Mesodermal cell (in vitro differentiated cells): ENCODE results near the gene CADM1.

Source experiments
- H3K27ac ChIP-seq: 2 replicates; pipeline ENCODE4 v1.7.0; 2013; ENCODE audit warnings: mild to moderate bottlenecking, low read depth, low read length, moderate library complexity; ENCODE audit not compliant: severe bottlenecking
- H3K36me3 ChIP-seq: 2 replicates; pipeline ENCODE4 v1.7.1; 2013; ENCODE audit warnings: mild to moderate bottlenecking, low read length, moderate library complexity; ENCODE audit not compliant: control insufficient read depth, insufficient read depth
- H3K4me1 ChIP-seq: one replicate; pipeline ENCODE4 v1.7.1; 2013; ENCODE audit warnings: mild to moderate bottlenecking, low read length; ENCODE audit not compliant: insufficient read depth, control insufficient read depth, poor library complexity, severe bottlenecking
- H3K4me3 ChIP-seq: 2 replicates; pipeline ENCODE4 v1.7.0; 2013; ENCODE audit warnings: low read length, control low read depth, mild to moderate bottlenecking; ENCODE audit not compliant: insufficient read depth, poor library complexity, severe bottlenecking; ENCODE audit errors: extremely low read depth
- H3K9me3 ChIP-seq: 2 replicates; pipeline ENCODE4 v1.7.1; 2013; ENCODE audit warnings: mild to moderate bottlenecking, low read length, moderate library complexity; ENCODE audit not compliant: control insufficient read depth
- WGBS, 2 experiments: methylation state at CpG; one replicate each; pipeline ENCODE4 v1.1.5; 2013; ENCODE audit warnings: missing lambda C conversion rate in 2 of 2; ENCODE audit not compliant: insufficient coverage in 2 of 2; 5-methylcytosine and 5-hydroxymethylcytosine counted together

Gene CADM1

GRCh38 chr11:115302946-115303703 is 201.1 kb downstream of the CADM1 start:
- Histone ChIP-seq H3K9me3 (no peaks in the 10 kb centered on the region), H3K27ac (no peak overlapping the region), H3K4me3 (no peak overlapping the region), H3K36me3 (no peaks in the 10 kb centered on the region), H3K4me1 (peaks cover 22% of the 10 kb centered on the region)
- WGBS, 2 experiments: no CpG with 5 or more reads among the region's 5 CpGs

GRCh38 chr11:115300660-115301428 is 203.4 kb downstream of the CADM1 start:
- no peaks in the 10 kb centered on the region for H3K36me3 ChIP-seq
- no peaks in the 10 kb centered on the region for H3K9me3 ChIP-seq
- peaks cover 22% of the 10 kb centered on the region for H3K4me1 ChIP-seq
- 94 to 96% methylated on average over 3 of the region's 5 CpGs for WGBS, 2 experiments
- no peak overlapping the region for H3K27ac ChIP-seq
- no peak overlapping the region for H3K4me3 ChIP-seq

DNA sequence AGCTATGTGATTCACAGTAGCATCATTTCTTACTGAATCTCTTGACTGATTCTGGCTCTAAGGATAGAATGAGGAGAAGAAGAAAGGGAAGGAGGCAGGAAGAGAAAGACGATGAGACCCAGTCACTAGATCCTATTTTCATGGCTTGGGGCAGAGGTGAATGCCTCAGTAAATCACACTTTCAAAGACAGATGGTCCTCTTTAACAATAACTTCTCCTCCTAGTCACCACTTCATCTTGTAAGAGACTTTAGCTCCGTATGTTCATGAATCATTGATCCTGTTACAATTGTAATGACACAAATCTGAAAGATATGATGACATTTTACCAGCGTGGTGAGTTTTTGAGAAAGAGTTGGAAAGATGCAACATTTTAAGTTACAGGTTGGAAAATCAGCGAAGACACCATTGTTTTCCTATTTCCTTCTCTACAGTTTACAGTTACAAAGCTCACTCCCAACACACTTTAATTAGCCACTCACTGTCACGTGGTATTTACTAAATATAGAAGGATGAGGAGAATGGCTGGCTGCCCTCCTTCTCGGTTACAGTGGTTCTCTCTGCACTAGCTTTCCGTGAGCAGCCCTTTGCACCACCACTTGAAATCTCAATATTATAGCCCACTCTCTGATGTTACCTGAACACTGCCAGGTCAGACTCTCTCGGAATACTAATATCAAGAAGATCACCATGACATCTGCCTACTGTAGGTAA is 205.8 kb downstream of the CADM1 start:
- Histone ChIP-seq H3K9me3 (no peaks in the 10 kb centered on the region), H3K36me3 (no peaks in the 10 kb centered on the region), H3K4me3 (no peak overlapping the region), H3K27ac (no peak overlapping the region), H3K4me1 (peaks cover 14% of the 10 kb centered on the region)
- WGBS, 2 experiments: 86 to 96% methylated on average over 1 to 4 of the region's 8 CpGs

DNA sequence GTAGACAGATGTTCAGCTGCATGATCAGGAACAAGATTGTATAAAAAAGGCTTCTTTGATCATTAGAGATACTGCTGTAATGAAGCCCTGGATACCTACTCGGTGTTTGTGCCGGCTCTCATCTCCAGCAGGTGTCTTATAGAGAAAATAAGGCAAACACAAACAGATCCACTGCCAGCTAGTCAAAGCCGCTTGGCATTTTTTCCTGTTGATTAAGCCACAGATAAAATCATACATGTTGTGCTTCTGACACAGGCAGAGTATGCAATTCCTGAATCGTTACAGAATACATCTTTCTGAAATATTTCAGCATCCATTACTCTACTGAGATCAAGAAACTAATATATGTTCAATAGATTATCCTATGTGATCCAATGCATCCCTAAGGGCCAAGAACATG is 206.9 kb downstream of the CADM1 start:
- 87 to 100% methylated on average over 3 to 4 of the region's 4 CpGs for WGBS, 2 experiments
- Histone ChIP-seq H3K4me1 (peaks cover 5% of the 10 kb centered on the region), H3K27ac (no peak overlapping the region), H3K36me3 (no peaks in the 10 kb centered on the region), H3K9me3 (no peaks in the 10 kb centered on the region), H3K4me3 (no peak overlapping the region)

GRCh38 chr11:115291325-115291724 is 212.9 kb downstream of the CADM1 start:
- WGBS, 2 experiments: 87 to 88% methylated on average over 3 of the region's 3 CpGs
- no peaks in the 10 kb centered on the region for H3K36me3 ChIP-seq
- H3K4me3 ChIP-seq: no peak overlapping the region
- H3K4me1 ChIP-seq: peaks cover 17% of the 10 kb centered on the region
- H3K27ac ChIP-seq: peak overlapping the region; percentile 45
- no peaks in the 10 kb centered on the region for H3K9me3 ChIP-seq

GRCh38 chr11:115290893-115291292 is 213.3 kb downstream of the CADM1 start:
- Histone ChIP-seq H3K36me3 (no peaks in the 10 kb centered on the region), H3K4me3 (no peak overlapping the region), H3K27ac (peak overlapping the region; percentile 45), H3K9me3 (no peaks in the 10 kb centered on the region), H3K4me1 (peaks cover 17% of the 10 kb centered on the region)
- 83 to 93% methylated on average over 5 of the region's 6 CpGs for WGBS, 2 experiments

GRCh38 chr11:115290479-115290878 is 213.7 kb downstream of the CADM1 start:
- no peaks in the 10 kb centered on the region for H3K9me3 ChIP-seq
- no peaks in the 10 kb centered on the region for H3K36me3 ChIP-seq
- H3K4me1 ChIP-seq: peaks cover 17% of the 10 kb centered on the region
- 90 to 100% methylated on average over 1 of the region's 1 CpG for WGBS, 2 experiments
- no peak overlapping the region for H3K4me3 ChIP-seq
- H3K27ac ChIP-seq: peak overlapping the region; percentile 23

DNA sequence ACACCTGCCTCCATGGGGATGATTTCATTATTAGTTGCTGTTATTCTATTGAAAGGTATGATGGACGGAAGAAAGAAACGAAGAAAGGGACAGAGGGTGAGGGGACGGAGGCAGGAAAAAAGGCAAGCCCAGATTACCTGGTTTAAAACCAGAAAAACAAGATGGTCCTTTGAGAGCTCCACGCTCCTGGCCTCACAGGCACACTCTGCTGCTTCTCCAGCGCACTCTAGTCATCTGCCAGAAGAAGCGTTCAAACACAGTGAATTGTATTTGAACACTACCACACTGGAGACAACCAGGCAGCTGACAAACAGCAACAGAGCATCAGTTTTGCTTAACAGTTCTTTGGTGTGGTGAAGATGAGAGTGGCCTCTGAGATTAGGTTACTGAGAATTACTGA is 216.9 kb downstream of the CADM1 start:
- Histone ChIP-seq H3K9me3 (no peaks in the 10 kb centered on the region), H3K4me3 (no peak overlapping the region), H3K36me3 (no peaks in the 10 kb centered on the region), H3K4me1 (peaks cover 17% of the 10 kb centered on the region), H3K27ac (no peak overlapping the region)
- WGBS, 2 experiments: 87 to 90% methylated on average over 3 to 5 of the region's 6 CpGs

- Histone ChIP-seq H3K27ac (no peak overlapping the region), H3K36me3 (no peaks in the 10 kb centered on the region), H3K9me3 (no peaks in the 10 kb centered on the region), H3K4me3 (no peak overlapping the region), H3K4me1 (peaks cover 15% of the 10 kb centered on the region)
- WGBS, 2 experiments: 91 to 93% methylated on average over 2 of the region's 3 CpGs
Measured at GRCh38 chr11:115286614-115287013, 217.6 kb downstream of the CADM1 start.

GRCh38 chr11:115284773-115285172 is 219.4 kb downstream of the CADM1 start:
- WGBS, 2 experiments: 83 to 100% methylated on average over 1 to 2 of the region's 4 CpGs

More at GRCh38 chr11:115284773-115285172, 219.4 kb downstream of the CADM1 start:
- no peaks in the 10 kb centered on the region for H3K9me3 ChIP-seq
- H3K4me3 ChIP-seq: no peak overlapping the region
- peaks cover 13% of the 10 kb centered on the region for H3K4me1 ChIP-seq
- H3K36me3 ChIP-seq: no peaks in the 10 kb centered on the region
- H3K27ac ChIP-seq: no peak overlapping the region
